Iris pigment epithelial cell (primary cell): ENCODE measurements around the gene MNT.

Source experiments
- DNase-seq: peaks from one replicate; pipeline ENCODE4 v3.0.0-alpha.2; 2011; ENCODE audit warnings: low read depth

Gene MNT

DNA sequence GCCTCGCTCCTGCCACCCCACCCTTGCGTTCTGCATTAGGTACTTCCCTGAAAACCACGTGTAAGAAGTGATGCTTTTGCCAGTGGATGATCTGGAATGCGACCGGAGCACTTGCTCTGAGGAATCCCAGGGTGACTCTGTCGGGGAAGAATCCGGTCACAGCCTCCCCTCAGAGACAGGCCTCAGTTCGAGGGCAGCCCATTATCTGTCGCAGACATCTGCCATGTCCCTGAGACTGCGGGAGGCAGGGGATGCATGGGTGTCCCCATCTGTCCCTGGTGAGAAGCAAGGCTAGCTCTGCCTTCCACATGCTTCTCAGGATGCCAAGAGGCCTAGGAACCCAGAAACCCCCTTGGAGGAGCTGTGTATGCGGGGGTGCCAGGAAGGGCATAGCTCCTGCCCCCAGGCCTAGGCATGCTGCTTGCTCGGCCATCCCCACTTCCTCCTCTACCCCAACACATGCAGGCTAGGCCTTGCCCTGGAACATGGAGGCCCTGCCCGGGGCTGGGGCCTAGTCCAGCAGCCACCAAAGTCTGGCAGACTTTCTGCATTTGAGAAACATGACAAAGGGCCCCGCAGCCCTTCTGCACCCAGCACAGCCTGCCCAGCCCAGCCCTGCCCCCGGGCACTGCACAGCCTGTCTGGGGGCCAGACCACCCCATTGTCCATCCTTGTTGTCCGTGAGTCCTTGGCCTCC, 20.5 kb downstream of the MNT start:
- DNase-seq: no peak

DNA sequence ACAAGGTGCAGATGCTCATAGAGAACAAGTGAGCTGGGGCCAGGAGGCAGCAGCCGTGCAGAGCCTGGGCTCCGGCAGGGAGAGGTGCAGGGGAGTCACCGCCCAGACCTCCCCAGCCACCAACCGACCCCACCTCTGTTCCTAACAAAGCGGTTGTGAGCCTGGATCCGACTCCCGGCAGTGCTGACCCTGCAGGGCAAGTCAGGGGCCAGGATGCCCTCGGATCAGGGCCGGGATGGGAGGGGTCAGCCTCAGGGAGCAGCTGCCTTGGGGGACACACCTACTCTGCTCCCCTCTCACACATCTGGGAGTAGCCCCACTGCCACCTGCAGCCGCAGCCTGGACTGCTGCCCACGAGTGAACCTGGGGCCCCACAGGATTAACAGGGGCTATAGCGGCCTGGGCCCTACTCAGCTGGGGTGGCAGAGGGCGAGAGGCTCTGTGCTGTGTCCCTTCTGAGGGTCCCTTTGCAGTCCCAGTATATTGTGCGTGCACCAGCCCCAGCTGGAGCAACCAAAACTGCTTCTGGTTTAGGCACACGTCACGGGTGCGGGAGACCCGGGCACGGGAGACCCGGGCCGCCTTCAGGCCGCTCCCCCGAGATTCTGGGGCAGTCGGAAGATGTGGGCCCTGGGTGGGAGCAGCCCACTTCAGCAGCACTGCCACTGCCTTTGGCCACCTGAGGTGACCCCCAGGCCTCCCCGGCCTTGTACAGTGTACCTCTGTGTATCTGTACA, 21.2 kb downstream of the MNT start:
- no peak for DNase-seq

GRCh38 chr17:2378905-2379304, 22.0 kb downstream of the MNT start:
- DNase-seq: no peak

GRCh38 chr17:2377659-2378058, 23.2 kb downstream of the MNT start:
- no peak for DNase-seq

GRCh38 chr17:2376107-2376506, 24.8 kb downstream of the MNT start:
- no peak for DNase-seq

- no peak for DNase-seq
These were observed 25.5 kb downstream of the MNT start for GRCh38 chr17:2375406-2375805.

DNA sequence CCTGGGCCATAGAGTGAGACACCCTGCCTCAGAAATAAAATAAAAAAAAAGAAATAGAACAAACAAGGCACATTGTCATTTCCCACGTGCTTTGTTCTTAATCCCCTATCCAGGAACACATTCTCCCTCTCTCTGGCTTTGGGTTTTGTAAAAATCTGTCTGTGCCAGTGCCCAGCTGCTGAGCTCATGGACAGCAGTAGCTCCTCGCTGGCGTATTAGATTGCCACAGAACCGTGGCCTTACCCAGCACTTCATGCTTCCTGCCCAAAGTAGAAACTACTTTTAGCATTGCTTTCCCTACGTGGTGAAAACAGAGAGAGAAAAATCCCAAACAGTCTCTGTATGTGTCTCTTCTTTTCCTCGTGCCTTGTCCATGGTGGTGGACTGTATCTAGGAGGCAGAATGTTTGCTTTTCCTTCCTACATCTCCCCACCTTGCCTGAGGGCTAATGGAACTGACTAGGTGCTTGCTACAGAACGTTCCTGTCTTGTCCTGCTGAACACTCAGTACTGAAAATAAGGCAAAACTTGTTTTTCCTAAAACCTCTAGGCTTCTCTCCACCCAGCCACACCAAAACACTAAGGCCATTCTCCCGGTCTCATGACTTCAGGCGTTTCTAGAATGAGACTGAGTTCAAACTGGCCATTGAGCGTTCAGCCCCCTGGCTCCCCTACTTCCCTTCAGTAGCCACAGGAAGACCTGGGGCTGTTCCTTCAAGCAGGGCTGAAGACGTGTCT, 26.1 kb downstream of the MNT start:
- DNase-seq: no peak

GRCh38 chr17:2373179-2373578, 27.7 kb downstream of the MNT start:
- no peak for DNase-seq

GRCh38 chr17:2372681-2373080, 28.2 kb downstream of the MNT start:
- DNase-seq: no peak

GRCh38 chr17:2372180-2372579, 28.7 kb downstream of the MNT start:
- DNase-seq: no peak

GRCh38 chr17:2371183-2372130, 29.4 kb downstream of the MNT start:
- no peak for DNase-seq

DNA sequence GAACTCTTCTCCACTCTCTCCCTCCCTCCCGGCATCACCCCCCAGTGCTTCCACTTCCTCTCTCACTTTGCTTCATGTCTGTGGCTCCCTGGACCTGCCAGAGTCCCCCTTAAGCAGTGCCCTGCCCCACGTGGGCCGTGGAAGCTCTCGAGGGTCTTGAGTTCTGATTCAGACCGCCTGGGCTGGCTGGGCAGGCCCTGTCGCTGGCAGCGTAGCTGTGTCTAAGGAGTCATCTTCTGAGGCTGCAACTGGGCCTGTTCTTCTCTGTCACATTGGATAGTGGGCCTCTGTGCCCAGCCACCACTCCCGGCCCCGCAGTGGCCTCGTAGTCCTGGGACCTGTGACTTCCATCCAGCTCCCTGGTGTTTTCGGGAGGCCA, 30.7 kb downstream of the MNT start:
- no peak for DNase-seq

GRCh38 chr17:2369551-2370210, 31.2 kb downstream of the MNT start:
- peak; percentile 18 for DNase-seq

- DNase-seq: no peak
These were observed 31.8 kb downstream of the MNT start for GRCh38 chr17:2369039-2369438.

DNA sequence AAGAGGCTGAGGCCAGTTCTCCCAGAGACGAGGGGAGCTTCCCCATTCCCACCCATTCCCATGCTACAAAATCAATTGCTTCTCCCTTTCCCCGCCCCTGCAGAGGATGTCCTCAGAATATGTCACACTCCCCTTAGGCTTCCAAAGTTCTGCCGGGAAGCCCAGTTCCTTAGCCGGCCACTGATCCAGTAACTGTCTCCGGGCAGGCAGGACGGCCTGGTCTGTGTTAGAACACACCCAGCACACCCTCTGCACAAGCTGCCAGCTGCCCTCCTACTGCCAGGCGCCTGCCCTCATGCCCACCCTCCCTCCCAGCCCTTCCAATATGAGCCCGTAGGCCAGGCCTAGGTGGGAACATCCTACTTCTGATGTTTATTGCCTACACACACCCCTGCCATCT, 32.5 kb downstream of the MNT start:
- DNase-seq: no peak

GRCh38 chr17:2366747-2367494, 33.9 kb downstream of the MNT start:
- DNase-seq: peak; percentile 23

DNA sequence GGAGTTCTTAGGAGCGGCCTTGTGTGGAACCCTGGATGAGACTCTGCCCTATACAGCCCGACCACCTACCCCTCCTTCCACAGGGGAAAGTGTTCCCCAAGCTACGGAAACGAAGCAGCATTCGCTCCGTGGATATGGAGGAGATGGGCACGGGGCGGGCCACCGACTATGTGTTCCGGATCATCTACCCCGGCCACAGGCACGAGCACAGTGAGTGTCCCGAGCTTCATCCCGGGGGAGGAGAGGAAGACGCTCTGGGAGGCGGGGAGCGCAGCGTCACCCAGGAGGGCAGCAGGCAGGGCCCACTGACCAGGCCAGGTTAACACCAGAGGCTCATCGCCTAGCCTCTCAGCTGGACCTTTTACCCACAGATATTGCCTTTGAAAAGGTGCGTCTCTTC, 35.7 kb downstream of the MNT start:
- no peak for DNase-seq

- no peak for DNase-seq
These were observed 36.1 kb downstream of the MNT start for GRCh38 chr17:2364763-2365116.

DNA sequence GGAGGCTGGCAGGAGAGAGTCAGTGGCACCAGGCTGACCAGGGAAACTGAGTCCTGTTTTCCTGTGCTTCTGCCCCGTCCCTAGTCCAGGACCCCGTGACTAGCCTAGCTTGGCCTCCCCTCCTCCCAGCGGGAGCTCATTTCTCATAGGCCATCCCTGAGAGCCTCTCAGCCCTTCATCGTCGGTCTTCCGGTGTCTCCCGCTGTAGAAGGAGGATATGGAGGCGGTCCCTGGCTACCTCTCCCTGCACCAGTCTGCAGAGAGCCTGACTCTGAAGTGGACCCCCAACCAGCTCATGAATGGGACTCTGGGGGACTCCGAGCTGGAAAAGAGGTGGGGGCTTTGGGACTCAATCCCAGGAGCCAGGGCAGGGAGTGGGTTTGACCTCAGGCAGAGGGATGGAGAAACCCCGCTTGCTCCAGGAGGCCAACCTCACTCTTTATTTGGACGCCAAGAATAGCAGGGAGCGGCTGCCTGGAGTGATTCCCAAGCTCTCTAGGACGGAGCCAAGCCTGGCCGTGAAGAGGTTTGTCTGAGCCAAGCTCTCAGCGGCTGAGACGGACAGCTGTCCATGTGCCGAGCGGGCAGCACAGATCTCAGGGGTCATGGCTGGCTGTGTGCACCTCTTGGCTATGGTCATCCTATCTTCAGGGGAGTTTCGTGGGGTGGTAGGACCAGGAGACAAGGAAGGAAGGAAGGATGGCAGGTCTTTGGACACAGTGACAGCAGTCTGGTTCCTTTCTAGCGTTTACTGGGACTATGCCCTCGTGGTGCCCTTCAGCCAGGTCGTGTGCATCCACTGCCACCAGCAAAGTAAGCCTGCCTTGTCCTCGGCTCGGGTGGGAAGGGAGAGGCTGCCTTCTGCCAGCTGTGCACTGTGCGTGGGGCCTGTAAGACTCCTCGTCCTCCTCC, 36.8 kb downstream of the MNT start:
- DNase-seq: no peak

GRCh38 chr17:2363318-2363717, 37.5 kb downstream of the MNT start:
- no peak for DNase-seq
